Middle frontal gyrus (tissue), 1 donor: ENCODE results near the gene OR1B1.
"Not testable (repeated sequence)": the region's sequence is repeated elsewhere in the genome, so short reads cannot be mapped to it uniquely, and the experiment has no call there.

ENCODE experiments used
- DNase-seq: peaks from one replicate; pipeline ENCODE4 v3.0.0-alpha.2; 2015; ENCODE audit warnings: low spot score; ENCODE audit errors: extremely low spot score

The OR1B1 gene

DNA sequence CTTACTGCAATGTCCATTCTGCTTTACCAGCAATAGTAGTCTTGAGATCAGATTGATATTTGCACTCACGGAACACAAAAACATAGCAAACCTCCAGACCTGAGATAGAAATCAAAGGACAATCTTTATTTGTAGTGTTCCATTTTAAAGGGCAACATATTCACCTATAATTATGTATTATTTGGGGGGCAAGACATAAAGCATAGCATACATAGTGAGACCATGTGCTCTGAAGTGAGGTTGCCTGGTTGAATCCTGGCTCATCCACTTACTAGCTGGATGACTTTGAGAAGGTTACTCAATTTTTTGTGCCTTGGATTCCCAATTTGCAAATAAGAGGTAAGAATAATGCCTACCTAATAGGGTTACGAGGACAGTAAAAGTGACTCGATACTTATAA is at the start of gene OR1B1:
OR1B1 (minus strand) TSS at position 101 of the 400 bp plus-strand sequence.
- DNase-seq, result no peak

- no peak for DNase-seq
Measured at GRCh38 chr9:122695696-122696095, 38.3 kb upstream of the OR1B1 start.

DNA sequence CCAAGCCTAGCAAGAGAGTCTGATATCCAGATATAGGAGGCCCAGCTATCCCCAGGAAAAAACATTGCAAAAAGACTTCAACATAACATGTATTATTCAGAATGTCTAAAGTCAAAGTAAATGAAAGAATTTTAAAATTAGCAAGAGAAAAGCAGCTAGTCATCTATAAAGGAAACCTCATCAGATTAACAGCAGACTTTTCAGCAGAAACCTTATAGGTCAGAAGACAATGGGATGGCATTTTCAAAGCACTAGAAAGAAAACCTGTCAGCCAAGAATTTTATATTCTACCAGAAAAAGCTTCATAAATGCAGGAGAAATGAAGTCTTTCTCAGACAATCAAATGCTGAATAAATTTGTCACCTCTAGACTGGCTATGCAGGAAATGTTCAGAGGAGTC is 27.4 kb upstream of the OR1B1 start:
- no peak for DNase-seq

- DNase-seq, result no peak
Measured at GRCh38 chr9:122672481-122672880, 15.1 kb upstream of the OR1B1 start.

- DNase-seq, result no peak
Measured at GRCh38 chr9:122661416-122661815, 4.0 kb upstream of the OR1B1 start, which contains the start of gene OR1L1. TSS of gene OR1L1 (plus strand) at chr9:122661716. CDS start at chr9:122661716, 0 bp downstream.

- DNase-seq, result no peak
Measured at GRCh38 chr9:122656378-122656777, 1.0 kb downstream of the OR1B1 start.

DNA sequence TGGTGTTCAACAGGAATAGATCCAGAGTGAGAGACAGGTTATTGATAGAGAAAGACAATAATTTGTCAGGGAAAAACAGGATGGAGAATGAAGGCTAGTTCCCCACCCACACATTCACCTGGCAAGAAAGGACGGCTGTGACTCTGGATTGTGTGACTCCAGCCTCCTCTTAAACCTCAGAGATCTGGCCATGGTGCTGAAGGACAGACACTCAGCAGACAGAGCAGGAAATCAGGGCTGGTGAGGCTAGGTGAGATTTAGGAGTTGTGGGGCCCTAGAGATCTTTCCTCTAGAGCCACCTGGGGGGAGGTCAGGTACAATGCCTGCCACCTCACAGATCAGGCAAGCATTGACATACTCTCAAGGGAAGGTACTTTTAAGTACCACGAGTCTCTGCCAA is 15.2 kb downstream of the OR1B1 start:
- no peak for DNase-seq

- no peak for DNase-seq
Measured at GRCh38 chr9:122619996-122620395, 37.4 kb downstream of the OR1B1 start.

DNA sequence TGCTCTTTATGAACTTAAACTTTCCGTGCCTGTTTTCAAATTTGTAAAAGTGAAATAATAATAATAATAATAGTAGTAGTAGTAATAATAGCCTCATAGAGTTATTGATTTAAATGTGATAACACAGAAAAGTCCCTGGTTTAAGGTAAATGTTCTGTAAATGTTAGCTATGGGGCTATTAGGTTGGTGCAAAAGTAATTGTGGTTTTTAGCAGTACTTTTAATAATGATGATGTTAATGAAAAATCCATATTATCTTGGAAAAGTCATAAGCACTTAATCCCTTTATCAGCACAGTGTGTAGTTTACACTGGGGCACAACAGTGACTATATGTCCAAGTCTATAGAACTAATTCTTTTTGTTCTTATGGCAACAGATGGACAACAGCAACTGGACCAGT is 43.1 kb downstream of the OR1B1 start, which contains the start of gene OR1Q1:
OR1Q1 (plus strand) TSS at position 377 of the 400 bp plus-strand sequence; CDS start at position 377, 0 bp downstream.
- DNase-seq, result no peak

DNA sequence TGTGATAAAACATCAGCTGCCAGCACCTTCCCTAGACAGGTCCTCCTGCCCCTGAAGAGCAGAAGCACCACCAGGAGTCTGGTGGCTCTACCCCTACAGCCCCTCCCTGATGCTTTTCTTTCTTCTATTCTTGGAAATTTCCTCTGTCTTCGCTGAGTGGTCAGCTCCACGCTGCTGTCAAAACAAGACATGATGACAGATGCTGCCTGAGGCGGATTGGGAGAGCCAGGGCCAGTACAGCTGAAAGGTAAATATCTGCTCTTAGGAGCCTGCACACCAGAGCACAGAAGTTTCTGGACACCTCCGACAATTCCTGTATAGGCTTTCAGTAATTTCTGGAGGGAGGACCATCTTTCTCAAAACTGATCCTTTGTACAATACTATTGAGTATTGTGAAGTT is 47.6 kb downstream of the OR1B1 start:
- no peak for DNase-seq

DNA sequence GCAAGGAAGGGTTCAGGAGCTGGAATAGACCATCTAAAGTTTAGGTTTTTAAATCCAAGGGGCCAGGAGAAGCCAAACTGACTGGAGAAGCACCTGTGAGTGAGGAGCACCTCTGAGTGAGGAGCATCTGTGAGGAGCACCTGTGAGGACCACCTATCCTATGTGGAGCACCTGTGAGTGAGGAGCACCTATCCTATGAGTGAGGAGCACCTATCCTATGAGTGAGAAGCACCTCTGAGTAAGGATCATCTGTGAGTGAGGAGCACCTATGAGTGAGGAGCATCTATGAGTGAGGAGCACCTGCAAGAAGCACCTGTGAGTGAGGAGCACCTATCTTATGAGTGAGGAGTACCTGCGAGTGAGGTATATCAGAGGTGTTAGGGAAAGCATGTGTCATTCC is 50.8 kb downstream of the OR1B1 start:
- DNase-seq, result no peak

GRCh38 chr9:122605691-122606090 is 51.7 kb downstream of the OR1B1 start:
- no peak for DNase-seq

DNA sequence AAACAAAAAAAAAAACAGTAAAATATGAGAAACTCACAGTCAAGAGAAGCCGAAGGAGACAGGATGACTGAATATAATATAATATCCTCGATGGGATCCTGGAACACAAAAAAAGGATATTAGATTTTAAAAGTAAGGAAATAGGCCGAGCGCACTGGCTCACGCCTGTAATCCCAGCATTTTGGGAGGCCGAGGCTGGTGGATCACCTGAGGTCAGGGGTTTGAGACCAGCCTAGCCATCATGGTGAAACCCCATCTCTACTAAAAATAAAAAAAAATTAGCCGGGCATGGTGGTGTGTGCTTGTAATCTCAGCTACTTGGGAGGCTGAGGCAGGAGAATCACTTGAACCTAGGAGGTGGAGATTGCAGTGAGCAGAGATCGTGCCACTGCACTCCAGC is 74.1 kb downstream of the OR1B1 start, which contains the start of gene OR1L8:
OR1L8 (minus strand) TSS at position 101 of the 400 bp plus-strand sequence. CDS start 14,907 bp downstream, outside the sequence.
- DNase-seq, result not testable (repeated sequence)

- DNase-seq, result no peak
Measured at GRCh38 chr9:122580360-122580759, 77.1 kb downstream of the OR1B1 start.

- DNase-seq, result no peak
Measured at GRCh38 chr9:122579874-122580273, 77.6 kb downstream of the OR1B1 start.
